Hematopoietic multipotent progenitor cell treated with erythropoietin and hydrocortisone succinate and interleukin-3 and kit ligand, for 4 days (in vitro differentiated cells): ENCODE results near the gene ADIPOR2.

ENCODE experiments used
- DNase-seq: peaks from one replicate; pipeline ENCODE4 v3.0.0-alpha.2; 2015

ADIPOR2 gene

GRCh38 chr12:1834186-1834925 lies 143.5 kb downstream of the ADIPOR2 start:
- no peak for DNase-seq

- DNase-seq, result no peak
Measured at GRCh38 chr12:1835211-1836131, 144.6 kb downstream of the ADIPOR2 start.

- DNase-seq, result no peak
Measured at GRCh38 chr12:1836241-1836803, 145.5 kb downstream of the ADIPOR2 start.

- DNase-seq, result peak; percentile 55
Measured at GRCh38 chr12:1836854-1837421, 146.1 kb downstream of the ADIPOR2 start.

- DNase-seq, result no peak
Measured at GRCh38 chr12:1837541-1838204, 146.8 kb downstream of the ADIPOR2 start.
